Gastroesophageal sphincter (tissue), 3 donors: Measurements from ENCODE around the gene ATRAID.

ENCODE experiments used
- EP300 ChIP-seq: sonication (generic); formaldehyde crosslinking; IDR thresholded peaks from one replicate; pipeline ENCODE4 v1.6.1; 2017; ENCODE audit warnings: antibody characterized with exemption, mild to moderate bottlenecking
- POLR2A ChIP-seq, 2 donors: fragments of 450-650 bp; IDR thresholded peaks; one replicate each; pipeline ENCODE4 v1.6.1; 2017; ENCODE audit warnings: antibody characterized with exemption in 2 of 2, mild to moderate bottlenecking in 2 of 2, moderate library complexity in 1 of 2
- POLR2AphosphoS5 ChIP-seq: sonication (generic); formaldehyde crosslinking; IDR thresholded peaks from one replicate; pipeline ENCODE4 v1.6.1; 2017; ENCODE audit warnings: antibody characterized with exemption
- TF ChIP-seq, protein P1 (sequence below), 4 experiments: fragments of 200-600 bp in 2 of 4; fragments of 450-650 bp in 2 of 4; sonication (generic) in 1 of 4; IDR thresholded peaks; one replicate each; pipeline ENCODE4 v1.5.1; 2017 to 2019; ENCODE audit warnings: antibody characterized with exemption in 4 of 4, mild to moderate bottlenecking in 2 of 4, moderate library complexity in 2 of 4

DNA sequence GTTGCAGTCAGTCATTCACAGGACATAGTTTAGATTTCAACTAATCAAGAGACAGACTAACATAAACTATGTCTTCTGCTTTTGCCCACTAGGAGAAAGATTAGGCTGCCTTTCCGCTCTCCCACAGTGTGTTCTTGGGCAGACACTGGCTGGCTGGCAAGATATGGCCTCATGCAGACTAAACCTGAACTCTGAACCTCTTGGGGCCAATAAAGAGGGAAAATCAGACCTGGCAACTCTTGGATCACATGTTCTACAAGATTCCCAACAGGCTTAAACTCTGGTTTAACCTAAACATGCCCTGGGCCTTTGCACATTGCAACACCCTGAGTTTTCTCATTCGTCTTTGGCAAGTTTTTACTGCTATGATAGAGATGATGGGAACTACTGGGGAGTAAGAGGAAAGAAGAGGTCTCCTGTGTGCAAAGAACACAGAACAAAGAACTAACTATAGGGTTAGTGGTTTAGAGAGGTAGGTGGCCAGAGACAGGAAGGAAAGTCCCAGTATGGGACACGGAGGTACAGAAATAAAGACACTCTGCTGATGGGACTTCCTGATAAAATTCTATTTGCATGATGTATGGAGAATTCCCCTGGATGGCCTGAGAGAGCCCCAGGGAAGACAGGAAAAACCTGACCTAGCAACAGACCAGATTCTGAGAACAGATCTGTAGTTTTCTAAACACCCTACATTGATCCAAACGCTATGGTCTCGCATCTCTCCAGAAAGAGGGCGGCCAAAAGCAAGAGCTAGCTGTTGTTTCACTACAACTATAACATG, 2.0 kb upstream of the ATRAID start:
- TF ChIP-seq, protein P1, sequence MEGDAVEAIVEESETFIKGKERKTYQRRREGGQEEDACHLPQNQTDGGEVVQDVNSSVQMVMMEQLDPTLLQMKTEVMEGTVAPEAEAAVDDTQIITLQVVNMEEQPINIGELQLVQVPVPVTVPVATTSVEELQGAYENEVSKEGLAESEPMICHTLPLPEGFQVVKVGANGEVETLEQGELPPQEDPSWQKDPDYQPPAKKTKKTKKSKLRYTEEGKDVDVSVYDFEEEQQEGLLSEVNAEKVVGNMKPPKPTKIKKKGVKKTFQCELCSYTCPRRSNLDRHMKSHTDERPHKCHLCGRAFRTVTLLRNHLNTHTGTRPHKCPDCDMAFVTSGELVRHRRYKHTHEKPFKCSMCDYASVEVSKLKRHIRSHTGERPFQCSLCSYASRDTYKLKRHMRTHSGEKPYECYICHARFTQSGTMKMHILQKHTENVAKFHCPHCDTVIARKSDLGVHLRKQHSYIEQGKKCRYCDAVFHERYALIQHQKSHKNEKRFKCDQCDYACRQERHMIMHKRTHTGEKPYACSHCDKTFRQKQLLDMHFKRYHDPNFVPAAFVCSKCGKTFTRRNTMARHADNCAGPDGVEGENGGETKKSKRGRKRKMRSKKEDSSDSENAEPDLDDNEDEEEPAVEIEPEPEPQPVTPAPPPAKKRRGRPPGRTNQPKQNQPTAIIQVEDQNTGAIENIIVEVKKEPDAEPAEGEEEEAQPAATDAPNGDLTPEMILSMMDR (IDR thresholded peaks at IDR 0.05) = no peak
- TF ChIP-seq POLR2A (IDR thresholded peaks at IDR 0.05) (no peak), EP300 (no peak), POLR2AphosphoS5 (no peak)
